ENCODE data around the gene COL17A1.

The COL17A1 gene

DNA sequence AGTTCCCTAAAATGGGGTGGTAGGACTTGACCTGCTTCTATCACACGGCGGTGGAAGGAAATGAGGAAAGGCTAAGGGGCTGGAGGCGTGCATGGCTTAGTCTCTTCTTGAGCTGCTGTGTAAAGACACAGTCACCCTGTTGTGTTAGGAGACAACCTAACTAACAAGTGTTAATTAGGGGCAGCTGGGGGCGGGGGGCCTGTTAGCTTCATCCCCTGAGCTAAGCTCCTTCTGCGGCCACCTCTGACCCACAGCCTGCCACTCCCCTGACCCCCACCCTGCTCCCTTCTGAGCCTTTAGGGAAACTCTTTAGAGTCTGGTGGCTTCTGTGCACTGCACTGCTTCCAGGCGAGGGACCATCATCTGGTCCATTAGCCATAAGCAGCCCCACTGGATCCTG, 28.0 kb downstream of the COL17A1 start:
- no peak for DNase-seq (ENCODE audit: extremely low read depth, low read depth)
- TF ChIP-seq, protein P1, sequence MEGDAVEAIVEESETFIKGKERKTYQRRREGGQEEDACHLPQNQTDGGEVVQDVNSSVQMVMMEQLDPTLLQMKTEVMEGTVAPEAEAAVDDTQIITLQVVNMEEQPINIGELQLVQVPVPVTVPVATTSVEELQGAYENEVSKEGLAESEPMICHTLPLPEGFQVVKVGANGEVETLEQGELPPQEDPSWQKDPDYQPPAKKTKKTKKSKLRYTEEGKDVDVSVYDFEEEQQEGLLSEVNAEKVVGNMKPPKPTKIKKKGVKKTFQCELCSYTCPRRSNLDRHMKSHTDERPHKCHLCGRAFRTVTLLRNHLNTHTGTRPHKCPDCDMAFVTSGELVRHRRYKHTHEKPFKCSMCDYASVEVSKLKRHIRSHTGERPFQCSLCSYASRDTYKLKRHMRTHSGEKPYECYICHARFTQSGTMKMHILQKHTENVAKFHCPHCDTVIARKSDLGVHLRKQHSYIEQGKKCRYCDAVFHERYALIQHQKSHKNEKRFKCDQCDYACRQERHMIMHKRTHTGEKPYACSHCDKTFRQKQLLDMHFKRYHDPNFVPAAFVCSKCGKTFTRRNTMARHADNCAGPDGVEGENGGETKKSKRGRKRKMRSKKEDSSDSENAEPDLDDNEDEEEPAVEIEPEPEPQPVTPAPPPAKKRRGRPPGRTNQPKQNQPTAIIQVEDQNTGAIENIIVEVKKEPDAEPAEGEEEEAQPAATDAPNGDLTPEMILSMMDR (IDR thresholded peaks at IDR 0.05; ENCODE audit: low read depth, low read length): no peak

DNA sequence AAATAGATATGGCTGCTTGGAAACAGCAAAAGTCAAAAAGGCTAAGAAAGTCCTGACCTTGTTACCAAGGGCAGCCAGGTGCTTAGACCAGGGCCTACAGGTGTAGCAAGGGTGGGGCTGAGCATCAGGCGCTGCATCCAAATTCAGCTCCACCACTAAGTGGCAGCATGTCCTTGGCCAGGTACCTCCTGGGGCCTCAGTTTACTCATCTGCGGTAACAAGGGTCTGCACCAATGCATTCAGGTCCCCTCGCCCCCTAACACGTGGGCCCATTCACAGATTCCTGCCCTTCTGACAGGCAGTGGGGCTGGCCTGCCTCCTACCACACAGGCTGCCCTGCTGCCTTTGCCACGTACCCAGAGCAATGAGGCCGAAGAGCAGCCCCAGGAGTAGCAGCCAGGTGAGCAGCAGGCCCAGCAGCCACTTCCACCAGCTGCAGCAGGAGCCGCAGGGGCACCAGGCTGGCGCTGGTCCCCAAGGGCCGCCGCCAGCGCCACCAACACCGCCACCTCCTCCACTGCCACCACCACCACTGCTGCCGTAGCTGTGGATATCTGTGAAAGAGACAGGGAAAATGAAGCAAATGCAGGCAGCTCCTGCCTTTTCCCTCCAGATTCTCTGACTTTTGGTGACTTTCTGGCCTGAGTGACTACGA, 28.9 kb downstream of the COL17A1 start:
- TF ChIP-seq, protein P1 (IDR thresholded peaks at IDR 0.05; ENCODE audit: low read depth, low read length): no peak

DNA sequence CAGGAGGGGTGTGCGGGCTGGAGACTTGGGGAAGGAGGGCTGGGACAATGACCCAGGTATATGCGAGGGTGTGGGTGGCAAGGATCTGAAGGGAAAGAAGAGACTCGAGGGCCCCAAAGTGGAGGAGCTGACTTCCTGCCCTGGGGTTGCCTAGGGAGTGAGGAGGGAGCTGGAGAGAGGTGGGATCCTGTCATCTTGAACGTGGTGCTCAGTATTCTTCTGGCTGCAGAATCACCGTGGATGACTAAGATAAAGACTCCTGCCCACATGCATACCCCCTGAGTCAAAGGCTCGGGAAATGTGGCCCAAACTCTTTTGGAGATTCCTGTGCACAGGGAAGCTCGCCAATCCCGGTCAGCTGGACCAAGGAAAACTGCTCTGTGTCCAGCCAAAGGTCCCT, 31.2 kb downstream of the COL17A1 start:
- peak; percentile 18 for DNase-seq (ENCODE audit: extremely low read depth, low read depth)
- TF ChIP-seq, protein P1 (IDR thresholded peaks at IDR 0.05; ENCODE audit: low read depth, low read length): no peak

More for the DNA sequence above, 28.9 kb downstream of the COL17A1 start:
- DNase-seq (ENCODE audit: extremely low read depth, low read depth): no peak

DNA sequence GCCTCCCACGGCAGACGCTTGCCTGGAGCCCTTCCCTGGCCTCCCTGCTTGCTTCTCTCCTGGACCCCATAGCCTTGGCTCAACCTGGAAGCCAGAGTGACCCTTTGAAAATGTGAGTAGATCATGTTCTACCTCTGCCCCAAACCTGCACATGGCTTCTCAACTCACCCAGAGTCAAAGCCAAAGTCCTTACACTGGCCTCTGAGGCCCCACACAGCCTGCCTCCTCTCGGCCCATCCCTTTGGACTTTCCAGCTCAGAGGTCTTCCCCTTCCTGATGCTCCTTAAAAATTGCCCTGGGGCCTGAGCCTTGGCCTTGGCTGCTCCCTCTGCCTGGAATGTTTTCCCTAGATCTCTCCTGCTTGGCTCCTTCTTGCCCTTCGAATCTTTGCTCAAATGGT, 32.5 kb downstream of the COL17A1 start:
- DNase-seq (ENCODE audit: extremely low read depth, low read depth): no peak
- TF ChIP-seq, protein P1 (IDR thresholded peaks at IDR 0.05; ENCODE audit: low read depth, low read length): no peak

DNA sequence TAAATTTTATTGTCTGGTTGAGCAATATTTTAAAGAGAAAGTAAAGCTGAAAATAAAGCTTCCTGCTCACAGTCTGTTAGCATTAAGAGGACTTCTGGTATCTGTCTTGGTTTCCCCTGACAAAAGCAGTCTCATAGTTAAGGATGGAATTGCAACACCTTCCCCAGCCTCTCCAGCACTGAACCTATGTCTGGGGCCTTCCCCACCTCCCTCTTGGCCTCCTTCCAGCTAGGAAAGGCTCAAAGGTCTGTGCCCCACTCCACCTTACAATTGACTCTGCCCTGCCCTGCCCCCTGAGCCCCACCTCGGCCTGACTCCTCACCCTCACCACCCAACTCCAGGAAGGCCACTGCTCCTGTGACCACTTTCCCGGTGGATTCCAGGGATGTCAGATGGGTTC, 33.2 kb downstream of the COL17A1 start:
- no peak for DNase-seq (ENCODE audit: extremely low read depth, low read depth)
- TF ChIP-seq, protein P1 (IDR thresholded peaks at IDR 0.05; ENCODE audit: low read depth, low read length): no peak

DNA sequence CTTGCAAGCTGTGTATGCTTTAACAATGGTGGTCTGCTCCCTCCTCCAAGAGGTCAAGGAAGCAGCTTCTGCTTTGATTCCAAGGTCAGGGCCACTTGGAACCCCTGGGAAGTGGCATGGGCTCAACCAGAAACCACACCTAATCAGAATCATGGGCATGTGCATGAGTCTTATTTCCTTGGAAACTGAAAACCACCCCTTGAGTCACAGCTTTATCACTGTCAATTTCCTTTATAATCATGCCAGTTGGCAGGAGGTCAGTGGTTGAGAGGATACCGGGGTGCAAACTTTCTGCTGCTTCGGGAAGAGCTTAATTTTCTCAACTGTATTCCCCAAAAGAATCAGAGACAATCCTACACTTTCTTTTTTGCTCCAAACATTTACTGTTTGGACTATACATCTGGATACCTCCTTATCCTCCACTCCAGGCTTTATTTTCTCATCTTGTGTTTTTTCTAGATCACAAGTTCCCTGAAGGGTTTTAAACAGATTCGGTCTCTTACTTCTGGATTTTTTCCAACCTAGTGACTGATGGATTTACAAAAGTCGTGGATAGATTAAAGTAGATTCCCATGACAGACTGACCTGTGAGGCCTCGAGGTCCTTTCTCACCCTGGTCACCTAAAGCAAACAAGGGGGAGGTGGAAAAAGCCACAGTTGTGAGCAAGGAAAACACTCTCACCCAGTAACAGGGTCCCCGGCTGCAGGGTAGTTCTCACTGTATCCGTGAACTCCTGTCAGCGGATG, 36.0 kb downstream of the COL17A1 start:
- TF ChIP-seq, protein P1 (IDR thresholded peaks at IDR 0.05; ENCODE audit: low read depth, low read length): no peak
- no peak for DNase-seq (ENCODE audit: extremely low read depth, low read depth)

DNA sequence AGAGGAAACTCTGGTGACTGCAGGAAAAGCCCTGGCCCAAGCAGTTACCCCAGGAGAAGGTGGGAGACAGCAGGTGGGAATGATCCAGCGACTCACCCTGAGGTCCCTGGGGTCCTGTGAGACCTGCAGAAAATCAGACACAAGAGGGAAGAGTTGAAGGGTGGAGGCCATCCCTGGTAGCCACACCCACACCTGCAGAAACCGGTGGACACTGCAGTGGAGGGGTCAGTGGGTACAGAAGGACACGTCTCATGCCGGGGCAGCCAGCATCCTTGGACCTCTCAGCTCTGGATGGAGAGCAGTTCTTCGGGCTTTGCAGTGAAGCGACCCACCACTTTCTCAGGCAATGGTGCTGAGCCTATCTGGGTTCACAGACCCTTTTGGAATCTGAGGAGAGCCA, 39.0 kb downstream of the COL17A1 start:
- DNase-seq (ENCODE audit: extremely low read depth, low read depth): no peak

More for the DNA sequence above, 39.0 kb downstream of the COL17A1 start:
- TF ChIP-seq, protein P1 (IDR thresholded peaks at IDR 0.05; ENCODE audit: low read depth, low read length): no peak

Measured in AG09319 (cell line).